RKO (cell line): ENCODE results near the gene F8A1.
"Not testable (repeated sequence)": the region's sequence is repeated elsewhere in the genome, so short reads cannot be mapped to it uniquely, and the experiment has no call there.

Source experiments
- DNase-seq: peaks from one replicate; pipeline ENCODE4 v3.0.0-alpha.2; 2016; ENCODE audit warnings: low spot score

The F8A1 gene

GRCh38 chrX:154886069-154886788 is at the start of gene F8A1:
TSS of gene F8A1 (plus strand) at chrX:154886355. CDS start at chrX:154886375, 20 bp downstream.
- DNase-seq: not testable (repeated sequence)

DNA sequence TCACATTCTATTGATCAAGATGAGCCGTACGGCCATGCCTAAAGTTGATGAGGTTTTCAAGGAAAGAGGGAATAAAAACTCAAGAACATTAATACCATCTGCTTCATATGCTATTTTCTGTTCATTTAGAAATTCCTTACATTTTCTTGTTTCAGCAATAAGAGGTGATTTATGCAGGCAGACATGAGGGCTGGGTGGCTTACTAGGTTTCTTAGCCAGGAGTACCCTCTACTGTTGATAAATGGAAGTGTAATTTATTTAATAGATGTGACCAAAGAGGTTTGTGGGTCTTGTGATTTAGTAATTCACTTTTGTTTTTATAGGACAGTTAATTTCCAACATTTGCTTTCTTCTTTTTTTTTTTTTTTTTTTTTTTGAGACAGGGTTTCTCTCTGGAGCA is 45.3 kb upstream of the F8A1 start:
- peak; percentile 34 for DNase-seq

- no peak for DNase-seq
Measured at GRCh38 chrX:154850957-154851611, 35.1 kb upstream of the F8A1 start.

DNA sequence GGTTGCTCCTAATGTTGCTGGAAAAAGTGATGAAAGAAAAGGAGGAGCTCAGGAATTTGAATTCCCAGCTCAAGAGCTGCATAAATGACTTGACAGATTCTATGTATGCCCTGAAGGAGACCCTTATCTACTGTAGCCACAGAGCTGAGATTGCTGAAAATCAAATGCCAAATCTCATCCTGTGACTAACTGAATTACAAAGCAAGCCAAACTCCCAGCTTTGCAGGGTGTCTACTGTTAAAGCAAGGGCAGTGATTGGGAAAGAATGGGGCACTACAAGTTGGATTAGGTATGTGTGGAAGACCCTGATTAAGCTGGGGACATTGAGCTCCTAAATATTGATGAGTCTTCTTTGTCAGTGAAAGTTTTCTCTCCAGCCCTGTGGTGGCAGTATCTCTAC is 30.9 kb upstream of the F8A1 start:
- DNase-seq: no peak

DNA sequence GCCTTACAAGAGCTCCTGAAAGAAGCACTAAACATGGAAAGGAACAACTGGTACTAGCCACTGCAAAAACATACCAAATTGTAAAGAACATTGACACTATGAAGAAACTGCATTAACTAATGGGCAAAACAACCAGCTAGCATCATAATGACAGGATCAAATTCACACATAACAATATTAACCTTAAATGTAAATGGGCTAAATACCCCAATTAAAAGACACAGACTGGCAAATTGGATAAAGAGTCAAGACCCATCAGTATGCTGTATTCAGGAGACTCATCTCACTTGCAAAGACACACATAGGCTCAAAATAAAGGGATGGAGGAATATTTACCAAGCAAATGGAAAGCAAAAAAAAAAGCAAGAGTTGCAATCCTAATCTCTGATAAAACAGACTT is 17.6 kb upstream of the F8A1 start:
- DNase-seq: not testable (repeated sequence)

DNA sequence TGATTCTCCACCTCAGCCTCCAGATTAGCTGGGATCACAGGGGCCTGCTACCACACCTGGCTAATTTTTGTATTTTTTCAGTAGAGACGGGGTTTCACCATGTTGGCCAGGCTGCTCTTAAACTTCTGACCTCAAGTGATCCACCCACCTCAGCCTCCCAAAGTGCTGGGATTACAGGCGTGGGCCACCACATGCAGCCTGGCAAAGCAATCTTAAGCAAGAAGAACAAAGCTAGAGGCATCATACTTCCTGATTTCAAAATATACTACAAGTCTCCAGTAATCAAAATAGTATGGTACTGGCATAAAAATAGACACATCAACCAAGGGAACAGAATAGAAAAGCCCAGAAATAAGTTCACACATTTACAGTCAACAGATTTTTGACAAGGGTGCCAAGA is 12.8 kb upstream of the F8A1 start:
- DNase-seq: no peak

- DNase-seq: not testable (repeated sequence)
Measured at GRCh38 chrX:154884069-154884468, 2.1 kb upstream of the F8A1 start.

- not testable (repeated sequence) for DNase-seq
Measured at GRCh38 chrX:154885057-154885456, 1.1 kb upstream of the F8A1 start.

GRCh38 chrX:154885549-154885948 is 606 bp upstream of the F8A1 start:
- DNase-seq: not testable (repeated sequence)

- DNase-seq: not testable (repeated sequence)
Measured at GRCh38 chrX:154886789-154887221, 650 bp downstream of the F8A1 start.

- DNase-seq: no peak
Measured at GRCh38 chrX:154890990-154891639, 5.0 kb downstream of the F8A1 start.

DNA sequence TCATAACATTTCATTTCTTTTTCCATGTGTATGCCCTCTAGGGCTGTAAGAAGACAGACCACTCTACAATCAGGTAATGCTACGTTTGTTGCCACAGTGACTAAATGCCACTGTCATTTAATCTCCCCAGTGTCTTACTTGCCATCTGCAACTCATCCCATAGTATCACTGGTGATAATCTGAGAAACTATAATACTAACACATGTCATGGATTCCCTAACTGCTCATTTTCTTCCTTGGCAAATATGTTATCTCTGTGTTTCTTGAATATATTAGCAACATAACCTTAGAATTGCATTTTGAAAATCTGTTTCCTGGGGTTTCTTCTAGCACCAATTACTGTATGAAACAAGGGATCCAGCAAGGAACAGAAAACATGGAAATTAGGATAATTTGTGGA is 6.1 kb downstream of the F8A1 start:
- no peak for DNase-seq

DNA sequence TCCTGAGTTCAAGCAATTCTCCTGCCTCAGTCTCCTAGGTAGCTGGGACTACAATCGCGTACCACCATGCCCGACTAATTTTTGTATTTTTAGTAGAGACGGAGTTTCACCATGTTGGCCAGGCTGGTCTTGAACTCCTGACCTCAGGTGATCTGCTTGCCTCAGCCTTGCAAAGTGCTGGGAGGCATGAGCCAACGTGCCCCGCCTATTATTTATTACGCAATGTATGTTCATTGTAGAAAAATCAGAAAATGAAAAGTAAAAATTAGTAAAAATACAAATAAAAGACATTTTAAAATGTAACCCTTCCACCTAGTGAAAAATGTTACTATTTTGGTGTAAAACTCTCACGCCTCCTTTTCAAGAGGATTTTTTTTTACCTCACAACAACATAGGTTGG is 14.2 kb downstream of the F8A1 start:
- no peak for DNase-seq

GRCh38 chrX:154902408-154902807 is 16.3 kb downstream of the F8A1 start:
- DNase-seq: no peak

- DNase-seq: no peak
Measured at GRCh38 chrX:154908821-154909220, 22.7 kb downstream of the F8A1 start.

DNA sequence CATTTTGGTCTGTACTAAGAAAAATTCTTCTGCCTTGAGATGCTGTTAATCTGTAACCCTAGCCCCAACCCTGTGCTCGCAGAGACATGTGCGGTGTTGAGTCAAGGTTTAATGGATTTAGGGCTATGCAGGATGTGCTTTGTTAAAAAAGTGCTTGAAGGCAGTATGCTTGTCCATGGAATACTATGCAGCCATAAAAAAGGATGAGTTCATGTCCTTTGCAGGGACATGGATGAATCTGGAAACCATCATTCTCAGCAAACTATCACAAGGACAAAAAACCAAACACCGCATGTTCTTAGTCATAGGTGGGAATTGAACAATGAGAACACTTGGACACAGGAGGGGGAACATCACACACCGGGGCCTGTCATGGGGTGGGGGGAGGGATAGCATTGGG is 23.9 kb downstream of the F8A1 start:
- not testable (repeated sequence) for DNase-seq

DNA sequence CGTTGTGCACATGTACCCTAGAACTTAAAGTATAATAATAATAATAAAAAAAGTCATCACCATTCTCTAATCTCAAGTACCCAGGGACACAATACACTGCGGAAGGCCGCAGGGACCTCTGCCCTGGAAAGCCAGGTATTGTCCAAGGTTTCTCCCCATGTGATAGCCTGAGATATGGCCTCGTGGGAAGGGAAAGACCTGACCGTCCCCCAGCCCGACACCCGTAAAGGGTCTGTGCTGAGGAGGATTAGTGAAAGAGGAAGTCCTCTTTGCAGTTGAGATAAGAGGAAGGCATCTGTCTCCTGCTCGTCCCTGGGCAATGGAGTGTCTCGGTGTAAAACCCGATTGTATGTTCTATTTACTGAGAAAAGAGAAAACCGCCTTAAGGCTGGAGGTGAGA is 24.4 kb downstream of the F8A1 start:
- DNase-seq: not testable (repeated sequence)

DNA sequence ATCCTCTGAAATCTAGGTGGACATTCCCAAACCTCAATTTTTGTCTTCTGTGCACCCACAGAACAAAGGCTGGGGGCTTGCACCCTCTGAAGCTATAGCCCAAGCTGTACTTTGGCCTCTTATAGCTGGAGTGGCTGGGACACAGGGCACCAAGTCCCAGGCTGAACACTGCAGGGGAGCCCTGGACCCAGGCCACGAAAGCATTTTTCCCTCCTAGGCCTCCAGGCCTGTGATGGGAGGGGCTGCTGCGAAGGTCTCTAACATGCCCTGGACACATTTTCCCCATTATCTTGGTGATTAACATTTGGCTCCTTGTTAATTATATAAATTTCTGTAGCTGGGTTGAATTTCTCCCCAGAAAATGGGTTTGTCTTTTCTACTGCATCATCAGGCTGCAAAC is 27.9 kb downstream of the F8A1 start:
- DNase-seq: no peak

DNA sequence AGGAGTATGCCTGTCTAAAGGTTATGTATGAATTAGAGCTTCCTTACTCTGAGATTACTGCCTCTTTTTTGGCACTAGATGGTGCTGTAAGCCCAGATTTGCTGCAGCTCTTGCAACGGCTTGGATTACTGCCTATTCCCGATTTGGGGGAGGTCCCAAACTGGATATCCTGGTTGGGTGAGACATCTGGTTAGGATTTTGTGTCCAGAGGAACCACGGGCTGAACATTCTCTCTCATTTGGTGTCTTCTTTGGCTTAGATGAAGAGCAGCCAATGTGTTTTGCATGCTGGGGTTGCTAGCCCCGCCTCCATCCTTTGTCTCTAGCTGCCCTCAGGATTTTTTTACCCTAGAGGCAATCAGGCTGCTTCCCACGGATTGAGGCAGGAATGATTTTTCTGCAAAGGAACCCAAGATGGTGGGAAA is 31.9 kb downstream of the F8A1 start:
- DNase-seq: peak; percentile 85

- DNase-seq: not testable (repeated sequence)
Measured at GRCh38 chrX:154924771-154925170, 38.6 kb downstream of the F8A1 start.
